ENCODE measurements around the gene CRB1.

Gene CRB1

GRCh38 chr1:197519741-197520334 is 251.8 kb downstream of the CRB1 start:
- peak; percentile 46 for TF ChIP-seq CTCF (IDR thresholded peaks at IDR 0.05; ENCODE audit: insufficient read depth, low read length, poor library complexity, severe bottlenecking)
- no peaks in the 10 kb centered on the region for H3K36me3 ChIP-seq (ENCODE audit: control insufficient read depth, insufficient read depth, low read length)
- H3K4me3 ChIP-seq (replicated peaks; ENCODE audit: low read depth, low read length), result no peak overlapping the region
- H3K27me3 ChIP-seq (replicated peaks; ENCODE audit: control insufficient read depth, insufficient read depth, low read length), result no peaks in the 10 kb centered on the region
- DNase-seq (ENCODE audit: extremely low read depth, insufficient read length), result no peak

- no peak overlapping the region for H3K4me3 ChIP-seq (replicated peaks; ENCODE audit: low read depth, low read length)
- H3K27me3 ChIP-seq (replicated peaks; ENCODE audit: control insufficient read depth, insufficient read depth, low read length), result no peaks in the 10 kb centered on the region
- no peaks in the 10 kb centered on the region for H3K36me3 ChIP-seq (ENCODE audit: control insufficient read depth, insufficient read depth, low read length)
- TF ChIP-seq CTCF (IDR thresholded peaks at IDR 0.05; ENCODE audit: insufficient read depth, low read length, poor library complexity, severe bottlenecking), result peak; percentile 63
- peak; percentile 13 for DNase-seq (ENCODE audit: extremely low read depth, insufficient read length)
Measured at GRCh38 chr1:197521118-197521739, 253.2 kb downstream of the CRB1 start.

- Histone ChIP-seq H3K27me3 (replicated peaks; ENCODE audit: control insufficient read depth, insufficient read depth, low read length) (no peaks in the 10 kb centered on the region), H3K4me3 (replicated peaks; ENCODE audit: low read depth, low read length) (no peak overlapping the region), H3K36me3 (ENCODE audit: control insufficient read depth, insufficient read depth, low read length) (no peaks in the 10 kb centered on the region)
- no peak for DNase-seq (ENCODE audit: extremely low read depth, insufficient read length)
- TF ChIP-seq CTCF (IDR thresholded peaks at IDR 0.05; ENCODE audit: insufficient read depth, low read length, poor library complexity, severe bottlenecking), result peak; percentile 44
Measured at GRCh38 chr1:197526736-197527371, 258.8 kb downstream of the CRB1 start.

Measured in GM06990 (cell line).